GM19351 (cell line): ENCODE results near the gene ARMH4.

Experiments used
- ATAC-seq: cut with Tn5 transposase; IDR thresholded peaks from one replicate; pipeline ENCODE4 v1.9.1; 2021; ENCODE audit warnings: mild to moderate bottlenecking, moderate library complexity; ENCODE audit not compliant: unreplicated experiment

Gene ARMH4

DNA sequence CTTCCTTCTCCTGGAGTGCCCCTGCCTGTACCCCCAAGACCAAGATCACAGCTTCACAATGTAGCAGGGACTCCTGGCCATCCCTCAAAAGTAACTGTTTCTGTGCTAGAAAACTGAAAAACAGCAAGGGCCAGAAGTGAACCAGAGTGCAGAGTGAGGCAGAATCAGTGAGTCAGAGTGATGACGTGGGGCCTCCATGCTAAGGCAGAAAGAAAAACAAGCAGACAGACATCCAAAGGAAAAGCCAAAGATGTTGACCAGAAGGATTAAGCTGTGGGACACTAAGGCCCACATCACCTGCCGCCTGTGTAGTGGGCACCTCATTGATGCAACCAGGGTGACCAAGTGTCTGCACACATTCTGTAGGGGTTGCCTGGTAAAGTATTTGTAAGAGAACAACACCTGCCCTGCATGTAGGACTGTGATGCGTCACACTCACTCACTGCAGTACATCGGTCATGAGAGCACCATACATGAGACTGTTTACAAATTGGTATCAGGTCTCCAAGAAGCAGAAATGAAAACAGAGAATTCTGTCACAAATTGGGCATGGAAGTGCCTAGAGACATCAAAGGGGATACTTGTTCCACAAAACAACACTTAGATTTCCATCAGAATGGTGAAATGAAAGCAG is 51.2 kb downstream of the ARMH4 start:
- no peak for ATAC-seq

- no peak for ATAC-seq
Observed at GRCh38 chr14:58099682-58100081, 52.3 kb downstream of the ARMH4 start.

- ATAC-seq = no peak
Observed at GRCh38 chr14:58098507-58098906, 53.5 kb downstream of the ARMH4 start.

DNA sequence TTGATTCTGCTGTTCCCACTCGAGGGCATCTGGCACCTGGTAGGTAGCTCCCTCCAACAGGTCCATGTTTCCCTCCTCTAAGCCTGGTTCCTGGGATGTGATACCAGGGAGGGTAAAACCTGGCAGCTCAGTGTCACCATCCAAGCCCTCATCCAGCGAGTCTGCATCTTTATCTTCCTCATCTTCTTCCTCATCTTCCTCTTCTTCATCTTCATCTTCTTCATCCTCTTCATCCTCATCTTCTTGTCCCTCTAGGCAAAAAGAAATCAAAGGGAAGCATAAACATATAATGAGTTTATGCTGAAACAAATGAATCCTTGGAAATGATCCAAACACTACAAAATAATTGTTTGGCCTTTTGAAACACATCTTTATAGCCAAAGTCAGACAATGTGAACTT is 55.3 kb downstream of the ARMH4 start:
- ATAC-seq = no peak

- no peak for ATAC-seq
Observed at GRCh38 chr14:58091883-58092630, 60.0 kb downstream of the ARMH4 start.

- no peak for ATAC-seq
Observed at GRCh38 chr14:58089612-58090011, 62.4 kb downstream of the ARMH4 start.

DNA sequence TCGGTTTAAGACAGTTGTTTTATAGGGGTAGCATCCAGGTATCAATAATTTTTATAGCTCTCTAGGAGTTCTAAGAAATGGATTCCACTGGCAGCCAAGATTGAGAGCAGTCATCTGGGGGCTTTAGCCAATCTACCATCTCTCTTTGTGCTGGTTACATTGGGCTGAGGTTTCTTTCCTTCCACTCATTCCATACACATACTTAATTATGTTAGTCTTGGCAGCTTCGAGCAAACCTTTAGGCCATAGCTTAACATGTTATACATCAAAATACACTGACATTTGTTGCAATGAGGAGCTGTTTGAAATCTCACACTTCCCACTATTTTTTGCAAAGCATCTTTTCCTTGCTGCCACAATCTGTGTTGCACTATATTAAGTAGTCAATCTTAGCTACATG is 63.1 kb downstream of the ARMH4 start:
- no peak for ATAC-seq

GRCh38 chr14:58085877-58086276 is 66.1 kb downstream of the ARMH4 start:
- ATAC-seq = no peak

- no peak for ATAC-seq
Observed at GRCh38 chr14:58082491-58083098, 69.4 kb downstream of the ARMH4 start.

DNA sequence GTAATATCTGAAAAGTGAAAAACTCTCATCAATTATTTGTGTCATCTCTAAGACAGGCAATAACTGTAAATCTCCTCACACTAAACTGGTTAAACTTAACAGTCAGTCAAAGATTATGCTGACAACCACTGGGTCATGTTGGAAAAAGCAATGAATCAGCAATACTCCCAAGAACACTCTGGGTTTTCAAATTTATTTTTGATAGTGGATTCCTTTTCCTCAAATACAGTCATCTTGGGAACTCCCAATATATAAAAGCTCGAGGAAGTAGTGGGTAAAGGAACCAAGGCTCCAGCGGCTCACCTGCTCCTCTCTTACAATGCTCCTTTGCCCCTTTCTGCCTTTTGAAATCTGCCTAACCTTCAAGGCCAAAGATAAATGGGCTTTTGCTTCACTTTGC is 70.0 kb downstream of the ARMH4 start:
- ATAC-seq = no peak

DNA sequence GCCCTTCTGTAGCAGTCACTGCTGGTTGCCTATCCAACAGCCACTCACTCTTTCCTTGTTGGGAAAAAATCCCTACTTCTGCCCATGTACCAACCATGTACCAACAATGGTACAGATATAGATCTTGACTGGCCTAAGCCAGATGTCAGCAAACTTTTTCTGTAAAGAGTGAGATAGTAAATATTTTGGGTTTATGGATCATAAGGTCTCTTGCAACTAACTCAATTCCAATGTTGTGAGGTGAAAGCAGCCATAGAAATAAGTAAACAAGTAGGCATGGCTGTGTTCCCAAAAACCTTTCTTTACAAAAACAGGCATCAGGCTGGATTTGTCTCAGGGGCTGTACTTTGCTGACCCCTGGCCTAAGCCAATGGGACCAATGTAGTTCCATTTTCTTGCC is 73.5 kb downstream of the ARMH4 start:
- ATAC-seq = no peak

DNA sequence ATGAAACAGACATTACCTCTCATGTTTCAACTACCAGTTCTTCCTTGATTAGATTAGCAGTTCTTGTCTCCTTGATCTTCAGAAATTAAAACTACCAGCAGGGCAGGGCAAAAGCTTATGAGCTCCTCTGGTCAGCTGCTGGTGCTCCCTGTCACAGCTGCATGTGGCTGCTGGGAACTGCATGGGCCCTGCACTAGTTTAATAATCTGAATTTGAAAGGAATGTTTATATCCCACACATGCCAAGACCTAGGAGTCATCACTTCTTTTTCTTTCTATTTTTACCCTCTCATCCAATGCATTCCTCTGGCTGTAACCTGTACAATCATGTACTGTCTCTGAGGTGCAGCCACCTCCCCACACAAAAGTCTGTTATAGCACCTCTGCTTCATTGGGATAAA is 73.9 kb downstream of the ARMH4 start:
- no peak for ATAC-seq

DNA sequence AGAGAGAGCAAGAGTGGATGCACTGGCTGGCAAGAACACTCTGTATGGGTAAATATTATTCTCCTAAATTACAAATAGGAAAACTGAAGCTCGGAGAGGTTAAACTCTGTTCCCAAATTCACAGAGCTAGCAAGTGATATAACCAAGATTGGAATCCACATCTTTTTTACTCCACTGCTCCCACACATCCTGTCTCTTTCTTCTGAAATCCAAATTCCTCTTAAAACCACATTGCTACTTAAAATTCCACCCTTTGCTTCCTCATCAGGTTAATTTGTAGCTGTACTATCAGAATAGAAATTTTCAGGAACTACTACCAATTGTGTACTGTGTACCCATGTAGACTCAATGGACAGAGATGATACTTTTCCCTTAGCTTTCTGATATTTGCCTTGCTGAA is 74.4 kb downstream of the ARMH4 start:
- ATAC-seq = no peak

DNA sequence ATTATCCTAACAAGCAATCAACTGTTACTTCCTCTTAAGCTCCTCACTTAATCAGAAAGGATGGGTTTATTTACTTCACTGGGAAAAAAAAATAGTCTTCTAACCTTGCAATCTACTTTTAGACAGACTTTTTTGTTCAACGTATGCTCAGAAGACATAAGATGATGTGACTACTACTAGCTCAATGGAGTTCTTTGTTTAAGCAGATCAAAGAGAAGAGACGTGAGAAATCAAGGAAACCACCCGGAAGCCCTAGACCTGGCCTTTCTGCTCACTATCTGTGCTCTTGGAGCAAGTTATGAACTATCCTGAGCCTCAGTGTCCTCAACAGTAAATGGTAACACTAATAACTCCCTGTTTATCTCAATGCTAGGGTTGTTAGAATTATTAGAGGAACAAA is 78.5 kb downstream of the ARMH4 start:
- no peak for ATAC-seq

GRCh38 chr14:58072288-58073071 is 79.5 kb downstream of the ARMH4 start:
- peak; percentile 90 for ATAC-seq

DNA sequence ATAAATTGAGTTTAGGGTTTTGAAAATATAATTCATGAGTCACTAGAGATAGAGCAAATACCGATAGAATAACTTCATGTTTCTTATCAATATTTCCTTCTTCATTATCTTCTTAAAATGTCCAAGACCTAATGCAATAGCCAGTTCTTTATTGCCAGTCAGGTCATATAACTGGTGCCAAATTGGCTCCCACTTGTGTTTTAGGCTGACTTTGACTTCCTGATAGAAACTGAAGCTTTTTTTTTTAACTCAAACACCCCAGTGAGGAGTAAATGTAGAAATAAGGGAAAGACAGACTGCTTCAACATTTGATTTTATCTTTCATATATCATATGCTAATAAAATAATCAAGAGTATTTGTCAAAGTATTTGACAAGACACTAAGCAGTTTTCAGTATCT is 80.7 kb downstream of the ARMH4 start:
- ATAC-seq = no peak

DNA sequence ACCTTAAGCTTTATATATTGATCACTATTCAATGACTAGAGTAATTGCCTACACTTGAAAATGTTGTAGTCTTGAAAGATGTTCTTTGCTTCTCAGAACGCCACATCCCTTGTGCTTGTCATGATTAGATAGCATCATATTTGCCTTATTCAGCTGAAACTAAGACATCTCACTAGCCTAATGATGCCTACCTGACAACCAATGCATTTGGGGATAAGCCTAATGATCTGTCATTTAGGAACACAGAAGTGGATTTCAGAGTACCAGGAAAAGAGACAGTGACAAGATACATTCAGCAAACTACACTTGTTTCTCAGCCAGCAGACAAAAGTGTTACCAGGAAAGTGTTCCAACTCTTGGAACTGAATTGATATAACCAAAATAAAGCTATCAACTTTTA is 83.7 kb downstream of the ARMH4 start:
- no peak for ATAC-seq

GRCh38 chr14:58066115-58066514 is 85.9 kb downstream of the ARMH4 start:
- no peak for ATAC-seq

DNA sequence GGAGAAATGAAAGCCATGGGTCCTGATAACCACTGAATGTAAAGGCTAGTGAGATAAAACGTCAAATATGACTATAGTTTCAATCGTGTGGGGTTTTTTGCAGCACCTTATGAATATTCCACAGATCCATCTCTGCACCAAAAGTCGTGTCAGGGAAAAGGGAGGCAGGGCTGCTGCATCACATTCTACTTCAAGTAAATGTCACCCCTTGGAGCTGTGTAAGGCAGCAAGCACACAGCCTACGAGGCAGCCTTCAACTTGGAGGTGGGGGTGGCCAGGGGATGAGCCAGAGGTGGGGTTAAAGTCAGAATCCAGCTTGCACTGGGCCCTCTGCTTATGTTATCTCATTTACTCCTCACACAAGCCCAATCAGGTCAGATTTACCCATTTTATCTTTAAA is 90.4 kb downstream of the ARMH4 start:
- ATAC-seq = no peak

- ATAC-seq = no peak
Observed at GRCh38 chr14:58060898-58061297, 91.1 kb downstream of the ARMH4 start.

- no peak for ATAC-seq
Observed at GRCh38 chr14:58060077-58060476, 91.9 kb downstream of the ARMH4 start.

DNA sequence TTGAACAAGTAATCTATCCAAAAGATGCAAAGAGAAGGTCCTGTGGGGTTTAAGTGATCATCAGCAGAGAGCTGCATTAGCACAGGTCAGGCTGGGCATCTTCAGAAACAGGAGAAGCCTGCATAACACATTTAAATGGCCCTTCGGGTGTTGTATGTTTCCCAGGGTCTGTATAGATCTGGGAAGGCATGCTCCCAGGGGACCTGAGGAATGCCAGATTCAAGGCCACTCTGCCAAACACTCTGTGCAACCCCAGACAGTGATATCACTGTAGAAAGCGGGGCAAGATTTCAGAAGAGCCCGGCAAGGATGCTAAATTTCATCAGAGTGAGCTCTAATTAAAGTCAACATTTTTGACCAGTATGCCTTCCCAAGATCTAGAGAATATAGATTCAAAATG is 92.9 kb downstream of the ARMH4 start:
- no peak for ATAC-seq
